HCT116 (cell line): ENCODE measurements around the gene ZNF862. TPM values are rescaled to one million over a fixed set of nuclear protein-coding genes. Genes with fewer than 3 reads are reported as not detected.
A peak's percentile ranks its signal among the peaks of the same experiment; 100 is the strongest.

Source experiments
- ATAC-seq: fragments of 200-7000 bp; cut with Tn5 transposase; 2 replicates; pipeline ENCODE4 v1.9.1; 2020; ENCODE audit warnings: mild to moderate bottlenecking, moderate library complexity
- BruUV-seq: library from RNA; stranded (reverse); fragments of 400-500 nt; replicated peaks from 2 replicates; lab custom pipeline; 2021; lab: Mats Ljungman, UMichigan
- CTCF ChIA-PET: fragments of 300-600 bp; sonication (Branson Sonifier 250); formaldehyde crosslinking; loops from one replicate; lab custom pipeline; 2021; ENCODE audit warnings: antibody characterized with exemption; lab: Charles Lee
- POLR2A ChIA-PET: fragments of 300-600, 350-600 bp; sonication (Branson Sonifier 250); formaldehyde crosslinking; loops from one replicate; lab custom pipeline; 2021; ENCODE audit warnings: antibody characterized with exemption; lab: Charles Lee
- RAD21 ChIA-PET, 2 experiments: fragments of 300-600 bp; sonication (Branson Sonifier 250); formaldehyde crosslinking; loops; one replicate each; lab custom pipeline; 2023; ENCODE audit warnings: low total read pairs in 2 of 2; ENCODE audit not compliant: uncharacterized antibody in 2 of 2, unreplicated experiment in 2 of 2, low non-redundant PET in 1 of 2; lab: Charles Lee
- DNase-seq: peaks from one replicate; pipeline ENCODE4 v3.0.0-alpha.2; 2010; ENCODE audit warnings: low read depth, low spot score
- H2AFZ ChIP-seq: fragments of 200-600 bp; shearing (Covaris generic), sonication (generic); 2 replicates; pipeline ENCODE4 v1.6.1; 2017; ENCODE audit warnings: low read depth, mixed run types, mixed read lengths, antibody characterized with exemption, low read length; ENCODE audit not compliant: poor library complexity, severe bottlenecking
- H3K27ac ChIP-seq: 2 replicates; pipeline ENCODE4 v1.5.1; 2012; ENCODE audit warnings: low read depth, low read length
- H3K27me3 ChIP-seq: fragments of 200-600 bp; sonication (generic); 2 replicates; pipeline ENCODE4 v1.6.1; 2016; ENCODE audit warnings: mixed run types, low read length, mixed read lengths; ENCODE audit not compliant: insufficient read depth
- H3K36me3 ChIP-seq, 2 experiments: fragments of 200-500 bp in 1 of 2; fragments of 200-600 bp in 1 of 2; sonication (Bioruptor generic) in 1 of 2; sonication (generic) in 1 of 2; 2 replicates each; pipeline versions ENCODE4 v1.5.1 to v1.6.1; 2014 to 2016; ENCODE audit warnings: low read length in 2 of 2, inconsistent platforms in 1 of 2, mixed read lengths in 1 of 2, mixed run types in 1 of 2; ENCODE audit not compliant: insufficient read depth in 2 of 2, control insufficient read depth in 1 of 2
- H3K4me1 ChIP-seq, 2 experiments: fragments of 200-600 bp in 1 of 2; sonication (generic) in 1 of 2; 2 replicates each; pipeline versions ENCODE4 v1.5.1 to v1.6.1; 2012 to 2017; ENCODE audit warnings: low read length in 2 of 2, inconsistent platforms in 1 of 2, mild to moderate bottlenecking in 1 of 2, mixed read lengths in 1 of 2, mixed run types in 1 of 2, moderate library complexity in 1 of 2; ENCODE audit not compliant: insufficient read depth in 2 of 2, control insufficient read depth in 1 of 2
- H3K4me2 ChIP-seq: fragments of 200-600 bp; sonication (generic); 2 replicates; pipeline ENCODE4 v1.6.1; 2017; ENCODE audit warnings: mixed run types, low read length, mixed read lengths
- H3K4me3 ChIP-seq, 2 experiments: fragments of 200-600 bp in 1 of 2; sonication (generic) in 1 of 2; replicated peaks in 1 of 2; 2 replicates each; pipeline ENCODE4 v1.5.1; 2011 to 2016; ENCODE audit warnings: low read length in 2 of 2, control low read depth in 1 of 2, low read depth in 1 of 2, mild to moderate bottlenecking in 1 of 2, mixed read lengths in 1 of 2, mixed run types in 1 of 2
- H3K79me2 ChIP-seq: fragments of 200-600 bp; sonication (generic); 2 replicates; pipeline ENCODE4 v1.6.1; 2017; ENCODE audit warnings: mild to moderate bottlenecking, mixed run types, low read length, moderate library complexity, mixed read lengths; ENCODE audit not compliant: insufficient read depth
- H3K9ac ChIP-seq: fragments of 200-600 bp; sonication (generic); 2 replicates; pipeline ENCODE4 v1.6.1; 2016; ENCODE audit warnings: low read length, mixed read lengths
- H3K9me2 ChIP-seq: fragments of 200-600 bp; sonication (generic), shearing (Covaris generic); 2 replicates; pipeline ENCODE4 v1.6.1; 2017; ENCODE audit warnings: mixed run types, mild to moderate bottlenecking, moderate library complexity; ENCODE audit not compliant: insufficient read depth
- H3K9me3 ChIP-seq, 2 experiments: fragments of 200-500 bp in 1 of 2; fragments of 200-600 bp in 1 of 2; sonication (Bioruptor generic) in 1 of 2; sonication (generic) in 1 of 2; 2 replicates each; pipeline ENCODE4 v1.6.1; 2014 to 2017; ENCODE audit warnings: low read length in 2 of 2, mixed read lengths in 2 of 2, inconsistent platforms in 1 of 2, low read depth in 1 of 2, mild to moderate bottlenecking in 1 of 2, mixed run types in 1 of 2, moderate library complexity in 1 of 2; ENCODE audit not compliant: control insufficient read depth in 1 of 2, insufficient read depth in 1 of 2
- H4K20me1 ChIP-seq: fragments of 200-600 bp; sonication (generic), shearing (Covaris generic); 2 replicates; pipeline ENCODE4 v1.6.1; 2017; ENCODE audit warnings: mixed run types, mild to moderate bottlenecking, moderate library complexity; ENCODE audit not compliant: insufficient read depth
- ELF1 ChIP-seq: IDR thresholded peaks from 2 replicates; pipeline ENCODE4 v1.6.1; 2012; ENCODE audit warnings: low read depth, borderline replicate concordance
- EZH2 ChIP-seq: fragments of 200-600 bp; sonication (generic); IDR thresholded peaks from 2 replicates; pipeline ENCODE4 v1.6.1; 2017; ENCODE audit warnings: antibody characterized with exemption, mixed run types
- FOSL1 ChIP-seq: IDR thresholded peaks from 2 replicates; pipeline ENCODE4 v1.6.1; 2012; ENCODE audit warnings: low read depth
- POLR2A ChIP-seq: IDR thresholded peaks from 2 replicates; pipeline ENCODE4 v1.7.0; 2011; ENCODE audit warnings: borderline replicate concordance; ENCODE audit not compliant: insufficient read depth, insufficient read length; ENCODE audit errors: extremely low read depth
- SIN3A ChIP-seq: IDR thresholded peaks from 2 replicates; pipeline ENCODE4 v1.6.1; 2012; ENCODE audit warnings: low read depth
- SP1 ChIP-seq: IDR thresholded peaks from 2 replicates; pipeline ENCODE4 v1.6.1; 2012; ENCODE audit warnings: low read depth
- ZNF274 ChIP-seq: fragments of 200-500 bp; sonication (Bioruptor generic); IDR thresholded peaks from 2 replicates; pipeline ENCODE4 v1.6.1; 2014; ENCODE audit warnings: mild to moderate bottlenecking, low read depth, low read length, inconsistent platforms
- intact Hi-C: fragments of 100-400 bp; cut with micrococcal nuclease; formaldehyde crosslinking; loops from 2 replicates; pipeline ENCODE4 v1.10.0; 2022
- total RNA-seq: library from RNA; stranded (reverse); gene quantifications from one replicate; pipeline ENCODE4 v1.2.1, GENCODE V29; 2021; ENCODE audit not compliant: unreplicated experiment
- TF ChIP-seq, protein P1 (sequence below): IDR thresholded peaks from 2 replicates; pipeline ENCODE4 v1.6.1; 2011; ENCODE audit warnings: mild to moderate bottlenecking, low read length, moderate library complexity; ENCODE audit not compliant: insufficient replicate concordance; ENCODE audit errors: extremely low read depth
- TF ChIP-seq, protein P2 (sequence below), 3 experiments: fragments of 200-600 bp in 1 of 3; sonication (generic) in 1 of 3; IDR thresholded peaks in 2 of 3; conservative IDR thresholded peaks in 1 of 3; 2 replicates each; pipeline ENCODE4 v1.5.1; 2012 to 2017; ENCODE audit warnings: low read depth in 2 of 3, low read length in 2 of 3, antibody characterized with exemption in 1 of 3, borderline replicate concordance in 1 of 3, control low read depth in 1 of 3, mild to moderate bottlenecking in 1 of 3, mixed read lengths in 1 of 3, mixed run types in 1 of 3, moderate library complexity in 1 of 3; ENCODE audit not compliant: insufficient read depth in 1 of 3

Gene ZNF862
- total RNA-seq, 1 experiment from 2014 or later = 8.5 TPM

GRCh38 chr7:149879766-149880637, 41.8 kb downstream of the ZNF862 start:
- POLR2A ChIA-PET = no interaction called here
- RAD21 ChIA-PET = no interaction called here
- H3K79me2 ChIP-seq = no peaks in the 10 kb centered on the region
- no peaks in the 10 kb centered on the region for H3K36me3 ChIP-seq
- TF ChIP-seq SIN3A (no peak), FOSL1 (no peak), SP1 (no peak), EZH2 (no peak), POLR2A (no peak), ELF1 (no peak), ZNF274 (no peak)
- TF ChIP-seq, protein P1, sequence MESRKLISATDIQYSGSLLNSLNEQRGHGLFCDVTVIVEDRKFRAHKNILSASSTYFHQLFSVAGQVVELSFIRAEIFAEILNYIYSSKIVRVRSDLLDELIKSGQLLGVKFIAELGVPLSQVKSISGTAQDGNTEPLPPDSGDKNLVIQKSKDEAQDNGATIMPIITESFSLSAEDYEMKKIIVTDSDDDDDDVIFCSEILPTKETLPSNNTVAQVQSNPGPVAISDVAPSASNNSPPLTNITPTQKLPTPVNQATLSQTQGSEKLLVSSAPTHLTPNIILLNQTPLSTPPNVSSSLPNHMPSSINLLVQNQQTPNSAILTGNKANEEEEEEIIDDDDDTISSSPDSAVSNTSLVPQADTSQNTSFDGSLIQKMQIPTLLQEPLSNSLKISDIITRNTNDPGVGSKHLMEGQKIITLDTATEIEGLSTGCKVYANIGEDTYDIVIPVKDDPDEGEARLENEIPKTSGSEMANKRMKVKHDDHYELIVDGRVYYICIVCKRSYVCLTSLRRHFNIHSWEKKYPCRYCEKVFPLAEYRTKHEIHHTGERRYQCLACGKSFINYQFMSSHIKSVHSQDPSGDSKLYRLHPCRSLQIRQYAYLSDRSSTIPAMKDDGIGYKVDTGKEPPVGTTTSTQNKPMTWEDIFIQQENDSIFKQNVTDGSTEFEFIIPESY = no peak
- TF ChIP-seq, protein P2, sequence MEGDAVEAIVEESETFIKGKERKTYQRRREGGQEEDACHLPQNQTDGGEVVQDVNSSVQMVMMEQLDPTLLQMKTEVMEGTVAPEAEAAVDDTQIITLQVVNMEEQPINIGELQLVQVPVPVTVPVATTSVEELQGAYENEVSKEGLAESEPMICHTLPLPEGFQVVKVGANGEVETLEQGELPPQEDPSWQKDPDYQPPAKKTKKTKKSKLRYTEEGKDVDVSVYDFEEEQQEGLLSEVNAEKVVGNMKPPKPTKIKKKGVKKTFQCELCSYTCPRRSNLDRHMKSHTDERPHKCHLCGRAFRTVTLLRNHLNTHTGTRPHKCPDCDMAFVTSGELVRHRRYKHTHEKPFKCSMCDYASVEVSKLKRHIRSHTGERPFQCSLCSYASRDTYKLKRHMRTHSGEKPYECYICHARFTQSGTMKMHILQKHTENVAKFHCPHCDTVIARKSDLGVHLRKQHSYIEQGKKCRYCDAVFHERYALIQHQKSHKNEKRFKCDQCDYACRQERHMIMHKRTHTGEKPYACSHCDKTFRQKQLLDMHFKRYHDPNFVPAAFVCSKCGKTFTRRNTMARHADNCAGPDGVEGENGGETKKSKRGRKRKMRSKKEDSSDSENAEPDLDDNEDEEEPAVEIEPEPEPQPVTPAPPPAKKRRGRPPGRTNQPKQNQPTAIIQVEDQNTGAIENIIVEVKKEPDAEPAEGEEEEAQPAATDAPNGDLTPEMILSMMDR (IDR thresholded peaks at IDR 0.05 in 2 of 3, conservative IDR thresholded peaks at IDR 0.05 in 1 of 3; ENCODE audit: borderline replicate concordance in 1 of 3, insufficient read depth in 1 of 3, low read depth in 2 of 3, low read length in 2 of 3) = no peak
- CTCF ChIA-PET = no interaction called here
- no peak for DNase-seq
- no peak overlapping the region for H3K4me2 ChIP-seq
- intact Hi-C loops = no loop called here
- no peak overlapping the region for H3K27ac ChIP-seq
- H3K4me3 ChIP-seq = no peak overlapping the region
- H3K9me2 ChIP-seq = no peaks in the 10 kb centered on the region
- TSS peak; percentile 47 for BruUV-seq
- no peaks in the 10 kb centered on the region for H3K9me3 ChIP-seq
- no peak for ATAC-seq
- H3K4me1 ChIP-seq = peaks cover 0 to 3% of the 10 kb centered on the region in 2 experiments; a peak in 1 of 4 replicates
- H3K27me3 ChIP-seq = no peaks in the 10 kb centered on the region
- H2AFZ ChIP-seq = no peak overlapping the region
- H4K20me1 ChIP-seq = no peaks in the 10 kb centered on the region
- no peak overlapping the region for H3K9ac ChIP-seq
